T-helper 17 cell (primary cell): ENCODE measurements around the gene ABCA1. TPM values are rescaled to one million over a fixed set of nuclear protein-coding genes. Genes with fewer than 3 reads are reported as not detected.
"Not testable (repeated sequence)": the region's sequence is repeated elsewhere in the genome, so short reads cannot be mapped to it uniquely, and the experiment has no call there.

Source experiments
- ATAC-seq: fragments of 150-1000 bp; cut with Tn5 transposase; 2 replicates; pipeline ENCODE4 v1.10.0; 2021; ENCODE audit warnings: mild to moderate bottlenecking, moderate library complexity
- DNase-seq, 3 donors: peaks; one replicate each; pipeline versions ENCODE4 v3.0.0 to v3.0.0-alpha.2; 2020 to 2021
- H3K9me3 ChIP-seq: one replicate; pipeline ENCODE4 v1.7.0; 2013; ENCODE audit warnings: low read length, mild to moderate bottlenecking; ENCODE audit not compliant: control insufficient read depth, poor library complexity, severe bottlenecking
- H3K27ac Mint-ChIP-seq: one replicate; pipeline ENCODE4 v1.8.0; 2022; ENCODE audit warnings: mild to moderate bottlenecking, moderate library complexity, mixed read lengths
- H3K27me3 Mint-ChIP-seq: one replicate; pipeline ENCODE4 v1.8.0; 2022; ENCODE audit warnings: mixed read lengths
- H3K36me3 Mint-ChIP-seq: one replicate; pipeline ENCODE4 v1.8.0; 2022; ENCODE audit warnings: low read depth, mixed read lengths
- H3K4me1 Mint-ChIP-seq: one replicate; pipeline ENCODE4 v1.8.0; 2022; ENCODE audit warnings: mild to moderate bottlenecking, mixed read lengths
- H3K4me3 Mint-ChIP-seq: one replicate; pipeline ENCODE4 v1.8.0; 2022; ENCODE audit warnings: mild to moderate bottlenecking, moderate library complexity, mixed read lengths
- total RNA-seq, 4 donors: library from RNA in 2 of 4; stranded (reverse) in 2 of 4; gene quantifications; one replicate each; pipeline ENCODE4 v1.2.3 and lab custom pipeline; 2022 to 2026

The ABCA1 gene
- total RNA-seq, 2 donors from 2014 or later: 16.0 to 18.9 TPM

DNA sequence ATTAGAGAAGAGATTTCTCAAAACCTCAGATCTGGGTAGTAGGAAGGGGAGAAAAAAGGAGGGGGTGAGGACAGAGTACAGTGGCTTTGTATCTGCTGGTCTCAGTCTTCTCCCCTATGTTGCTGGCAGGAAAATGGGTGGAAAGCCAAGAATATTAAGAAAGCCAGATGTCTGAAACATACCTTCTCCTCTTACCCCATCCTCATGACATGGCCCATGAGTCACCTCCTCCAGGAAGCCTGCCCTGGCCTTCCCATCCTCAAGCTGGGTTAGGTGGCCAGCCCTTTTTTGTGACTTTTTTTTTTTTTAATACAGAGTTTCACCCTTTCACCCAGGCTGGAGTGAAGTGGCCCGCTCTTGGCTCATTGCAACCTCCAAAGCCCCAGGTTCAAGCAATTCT is 61.8 kb downstream of the ABCA1 start:
- Mint-ChIP-seq H3K4me1 (peaks cover 9% of the 10 kb centered on the region), H3K27me3 (peaks cover 8% of the 10 kb centered on the region), H3K36me3 (peaks cover 11% of the 10 kb centered on the region), H3K4me3 (no peak overlapping the region), H3K27ac (peak overlapping the region; percentile 72)
- ATAC-seq: no peak
- H3K9me3 ChIP-seq: no peaks in the 10 kb centered on the region
- DNase-seq: no peak

DNA sequence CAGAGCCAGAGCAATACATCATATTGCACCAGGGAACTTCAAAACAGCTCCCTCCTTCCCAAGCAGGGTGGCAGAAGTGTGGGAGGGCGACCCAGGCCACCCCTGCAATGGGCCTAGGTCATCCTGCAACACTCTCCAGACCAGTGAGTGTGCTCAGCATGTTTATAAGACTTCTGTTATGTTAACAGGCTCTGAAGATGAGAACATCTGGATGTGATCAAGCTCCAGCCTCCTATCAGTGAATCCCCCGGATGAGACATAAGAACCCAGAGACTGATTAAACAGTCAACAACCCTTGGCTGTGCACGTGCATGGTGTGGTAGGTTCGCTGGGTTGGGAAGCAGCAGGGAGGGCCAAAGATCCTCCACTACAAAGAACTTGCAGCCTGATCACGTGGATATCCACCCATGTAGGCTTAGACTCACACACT is 63.3 kb downstream of the ABCA1 start:
- H3K27ac Mint-ChIP-seq: no peak overlapping the region
- H3K36me3 Mint-ChIP-seq: peaks cover 11% of the 10 kb centered on the region
- H3K4me1 Mint-ChIP-seq: peaks cover 9% of the 10 kb centered on the region
- ATAC-seq (no peak), DNase-seq (no peak)
- no peak overlapping the region for H3K4me3 Mint-ChIP-seq
- peaks cover 8% of the 10 kb centered on the region for H3K27me3 Mint-ChIP-seq
- H3K9me3 ChIP-seq: no peaks in the 10 kb centered on the region

DNA sequence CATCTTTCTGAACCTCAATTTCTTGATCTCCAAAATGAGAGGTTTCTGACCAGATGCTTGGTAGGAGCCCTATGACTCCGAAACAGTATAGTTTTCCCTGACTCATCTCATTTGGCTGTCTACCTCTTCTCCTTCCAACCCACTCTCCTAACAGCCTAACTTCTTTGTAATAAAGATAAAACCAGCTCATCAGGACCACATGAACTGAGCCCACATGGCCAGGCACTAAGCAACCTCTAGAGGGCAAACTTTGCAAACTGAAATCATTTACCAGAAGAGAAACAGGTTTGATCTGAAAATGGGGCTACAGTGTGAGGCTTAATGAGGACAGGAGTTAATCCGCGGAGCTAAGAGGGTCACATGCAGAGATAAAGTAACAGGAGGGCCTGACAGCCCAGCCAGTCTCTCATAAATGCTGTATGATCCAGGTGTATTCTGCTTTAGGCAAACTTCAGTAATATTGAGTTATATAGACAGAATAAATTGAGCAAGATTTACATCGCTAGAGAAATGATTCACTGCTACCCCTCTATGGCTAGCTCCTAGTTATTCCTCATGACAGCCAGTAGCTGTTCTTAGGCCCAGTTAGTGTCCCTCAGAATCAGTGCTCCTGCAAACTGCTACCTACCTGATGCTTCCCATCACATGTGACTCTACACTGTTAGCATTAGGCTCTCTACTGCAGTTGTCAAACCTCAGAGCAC is 64.6 kb downstream of the ABCA1 start:
- ATAC-seq (peak; percentile 85), DNase-seq (peak in 1 of 3 donors; percentile 19)
- peaks cover 6% of the 10 kb centered on the region for H3K36me3 Mint-ChIP-seq
- peaks cover 9% of the 10 kb centered on the region for H3K4me1 Mint-ChIP-seq
- no peak overlapping the region for H3K4me3 Mint-ChIP-seq
- H3K27me3 Mint-ChIP-seq: peaks cover 8% of the 10 kb centered on the region
- no peak overlapping the region for H3K27ac Mint-ChIP-seq
- no peaks in the 10 kb centered on the region for H3K9me3 ChIP-seq

DNA sequence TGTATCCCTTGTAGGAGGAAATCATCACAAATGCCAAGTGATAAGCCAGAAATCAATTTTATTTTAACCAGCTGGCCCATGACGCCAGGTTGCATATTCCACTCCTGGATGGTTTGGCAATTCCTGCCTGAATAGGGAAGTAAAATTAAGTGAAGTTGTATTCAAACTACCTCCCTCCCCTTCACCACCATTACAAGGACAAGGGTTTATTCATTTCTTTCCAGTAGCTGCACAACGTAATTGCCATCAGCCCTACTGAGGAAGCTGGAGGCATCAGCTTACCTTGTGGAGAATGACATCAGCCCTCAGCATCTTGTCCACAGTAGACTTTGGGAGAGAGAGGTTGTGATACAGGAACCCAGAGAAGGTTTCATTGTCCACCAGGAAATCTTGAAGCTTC is 66.6 kb downstream of the ABCA1 start:
- Mint-ChIP-seq H3K4me3 (no peak overlapping the region), H3K27ac (no peak overlapping the region), H3K27me3 (no peaks in the 10 kb centered on the region)

DNA sequence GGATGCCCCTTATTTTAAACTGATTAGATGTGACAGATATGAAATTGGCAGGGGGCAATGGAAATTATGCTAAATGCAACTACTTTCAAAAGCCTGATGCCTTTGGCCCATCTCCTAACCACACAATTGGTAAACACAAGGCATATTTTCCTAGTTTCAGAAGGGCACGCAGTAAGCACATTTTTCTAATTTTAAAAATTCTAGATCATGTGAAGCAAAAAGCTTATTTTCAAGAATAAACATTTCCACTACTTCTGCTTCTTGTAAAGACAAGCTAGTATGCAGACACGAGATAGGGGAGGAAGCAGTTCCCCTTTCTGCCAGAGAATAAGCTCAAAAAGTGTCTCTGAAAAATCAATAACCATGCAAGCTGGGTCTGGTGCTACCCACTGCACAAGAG is 67.7 kb downstream of the ABCA1 start:
- H3K9me3 ChIP-seq: no peaks in the 10 kb centered on the region
- Mint-ChIP-seq H3K4me1 (peaks cover 8% of the 10 kb centered on the region), H3K4me3 (no peak overlapping the region), H3K27me3 (no peaks in the 10 kb centered on the region), H3K36me3 (peaks cover 4% of the 10 kb centered on the region), H3K27ac (no peak overlapping the region)
- no peak for ATAC-seq
- no peak for DNase-seq

More for the DNA sequence above, 66.6 kb downstream of the ABCA1 start:
- DNase-seq (no peak), ATAC-seq (no peak)
- Mint-ChIP-seq H3K36me3 (no peaks in the 10 kb centered on the region), H3K4me1 (peaks cover 7% of the 10 kb centered on the region)
- H3K9me3 ChIP-seq: no peaks in the 10 kb centered on the region

DNA sequence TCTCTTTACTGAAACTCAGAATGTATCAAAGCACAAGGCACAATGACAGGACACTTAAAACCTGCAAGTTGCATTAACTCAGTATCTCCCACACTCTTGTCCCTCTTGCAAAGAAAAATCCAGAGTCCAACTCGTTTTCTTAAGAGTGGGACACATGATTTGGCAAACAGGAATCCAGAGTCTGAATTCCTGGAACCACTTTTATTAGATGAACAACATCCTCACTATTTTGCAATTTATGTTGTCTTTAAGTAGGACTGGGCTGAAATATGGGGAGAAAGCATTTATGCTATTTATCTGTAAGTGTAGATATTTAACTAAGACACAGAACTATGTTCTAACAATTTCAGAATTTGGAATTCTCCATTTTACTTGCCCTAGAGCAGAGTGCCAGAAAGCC is 69.1 kb downstream of the ABCA1 start:
- Mint-ChIP-seq H3K27ac (no peak overlapping the region), H3K27me3 (no peaks in the 10 kb centered on the region), H3K36me3 (peaks cover 4% of the 10 kb centered on the region), H3K4me1 (peaks cover 8% of the 10 kb centered on the region), H3K4me3 (no peak overlapping the region)
- ATAC-seq (no peak), DNase-seq (no peak)
- H3K9me3 ChIP-seq: no peaks in the 10 kb centered on the region

DNA sequence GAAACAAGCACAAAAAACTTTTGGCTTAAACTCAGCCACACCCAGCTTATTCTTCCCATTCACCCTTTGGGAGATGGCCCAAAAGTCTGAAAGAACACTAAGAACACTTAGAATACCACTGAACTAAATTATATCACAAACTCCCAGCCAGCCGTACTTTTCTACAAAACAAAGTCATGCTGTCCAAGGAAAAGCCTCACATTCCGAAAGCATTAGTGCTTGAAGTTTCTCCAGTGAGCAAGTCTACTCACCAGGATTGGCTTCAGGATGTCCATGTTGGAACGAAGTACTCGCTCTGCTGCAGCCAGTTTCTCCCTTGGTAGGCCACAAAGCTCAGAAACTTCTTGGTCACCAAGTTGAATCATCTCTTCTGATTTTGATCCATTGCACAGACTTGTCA is 69.7 kb downstream of the ABCA1 start:
- no peak for DNase-seq
- Mint-ChIP-seq H3K4me3 (no peak overlapping the region), H3K27me3 (no peaks in the 10 kb centered on the region), H3K4me1 (peaks cover 6% of the 10 kb centered on the region), H3K36me3 (peaks cover 4% of the 10 kb centered on the region), H3K27ac (no peak overlapping the region)
- ATAC-seq: no peak
- no peaks in the 10 kb centered on the region for H3K9me3 ChIP-seq

DNA sequence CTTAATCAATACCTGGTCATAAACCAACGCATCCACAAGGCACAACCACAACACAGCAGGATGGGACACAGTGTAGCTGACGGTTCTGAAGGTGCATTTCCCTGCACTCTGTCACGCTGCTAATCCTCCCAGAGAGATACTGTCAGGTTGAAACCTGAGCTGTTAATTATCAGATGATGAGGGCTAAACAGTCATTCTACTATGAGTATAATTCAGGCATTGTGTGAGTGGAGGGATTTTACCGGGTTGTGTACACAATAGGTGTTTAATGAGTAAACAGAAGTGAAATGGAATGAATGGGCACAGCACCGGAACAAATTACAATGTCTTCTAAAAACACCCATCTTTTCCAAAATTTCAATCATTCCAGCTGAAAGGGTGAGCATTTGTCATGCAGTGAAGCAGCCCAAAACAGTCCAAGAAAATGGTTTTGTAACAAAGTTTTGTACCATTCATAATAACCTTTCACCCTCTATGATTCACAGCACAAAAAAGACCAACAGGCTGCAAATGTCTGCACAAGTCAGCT is 71.5 kb downstream of the ABCA1 start:
- ATAC-seq (no peak), DNase-seq (no peak)
- H3K27ac Mint-ChIP-seq: no peak overlapping the region
- peaks cover 3% of the 10 kb centered on the region for H3K4me1 Mint-ChIP-seq
- peaks cover 4% of the 10 kb centered on the region for H3K36me3 Mint-ChIP-seq
- H3K4me3 Mint-ChIP-seq: no peak overlapping the region
- H3K27me3 Mint-ChIP-seq: no peaks in the 10 kb centered on the region
- no peaks in the 10 kb centered on the region for H3K9me3 ChIP-seq

DNA sequence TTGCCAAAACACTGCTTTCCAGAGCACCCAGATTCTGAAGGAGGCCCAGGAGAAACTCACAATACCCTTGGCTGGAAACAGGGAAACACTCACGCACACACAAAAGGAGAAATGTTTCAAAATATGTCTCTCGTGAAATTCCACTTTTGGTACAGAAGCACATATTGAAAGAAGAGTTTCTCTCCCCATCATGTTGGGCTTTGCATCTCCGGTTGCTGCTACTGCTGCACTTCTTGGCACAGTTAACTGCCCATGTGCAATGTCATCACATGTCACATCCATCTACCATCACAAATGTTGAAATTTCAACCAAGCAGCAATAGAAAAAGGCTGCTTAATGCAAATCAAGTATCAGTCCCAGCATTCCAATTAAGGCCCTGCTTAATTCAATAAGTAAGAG is 72.1 kb downstream of the ABCA1 start:
- ATAC-seq (no peak), DNase-seq (no peak)
- Mint-ChIP-seq H3K36me3 (peaks cover 6% of the 10 kb centered on the region), H3K27me3 (no peaks in the 10 kb centered on the region), H3K27ac (no peak overlapping the region), H3K4me1 (peaks cover 7% of the 10 kb centered on the region), H3K4me3 (no peak overlapping the region)
- H3K9me3 ChIP-seq: no peaks in the 10 kb centered on the region

DNA sequence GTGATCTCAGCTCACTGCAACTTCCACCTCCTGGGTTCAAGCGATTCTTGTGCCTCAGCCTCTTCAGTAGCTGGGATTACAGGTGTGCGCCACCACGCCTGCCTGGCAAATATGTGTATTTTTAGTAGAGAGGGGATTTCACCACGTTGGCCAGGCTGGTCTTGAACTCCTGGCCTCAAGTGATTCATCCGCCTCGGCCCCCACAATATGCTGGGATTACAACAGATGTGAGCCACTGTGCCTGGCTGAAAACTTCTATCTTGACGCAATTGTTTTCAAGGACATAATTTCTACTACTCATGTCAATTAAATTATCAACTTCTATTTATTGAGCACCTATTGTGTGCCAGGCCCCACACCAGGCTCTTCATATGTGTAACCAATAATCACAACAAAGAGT is 72.7 kb downstream of the ABCA1 start:
- H3K27me3 Mint-ChIP-seq, DNase-seq, H3K27ac Mint-ChIP-seq, ATAC-seq, H3K9me3 ChIP-seq, H3K36me3 Mint-ChIP-seq, H3K4me1 Mint-ChIP-seq, H3K4me3 Mint-ChIP-seq: not testable (repeated sequence)

DNA sequence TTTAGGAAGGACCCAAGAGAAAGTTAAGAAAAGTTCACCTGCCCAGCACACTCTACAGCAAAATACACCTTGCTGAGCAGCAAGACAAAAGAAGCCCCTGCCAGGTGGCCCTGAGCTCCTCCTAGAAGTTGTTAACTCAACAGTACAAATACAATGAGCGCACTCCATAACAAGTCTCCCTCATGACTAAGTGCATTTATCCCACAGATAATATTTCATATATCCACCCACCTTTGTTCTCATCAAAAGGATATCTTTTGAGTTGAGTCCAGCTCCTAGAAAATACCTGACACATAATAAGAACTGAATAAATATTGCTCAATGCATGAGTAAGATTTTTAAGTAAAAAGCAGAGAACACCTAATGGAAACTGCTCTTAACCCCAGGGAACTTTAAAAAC is 73.3 kb downstream of the ABCA1 start:
- H3K4me1 Mint-ChIP-seq: peaks cover 7% of the 10 kb centered on the region
- H3K27me3 Mint-ChIP-seq: no peaks in the 10 kb centered on the region
- no peak overlapping the region for H3K27ac Mint-ChIP-seq
- DNase-seq: no peak
- H3K36me3 Mint-ChIP-seq: peaks cover 6% of the 10 kb centered on the region
- H3K4me3 Mint-ChIP-seq: no peak overlapping the region
- ATAC-seq: no peak
- no peaks in the 10 kb centered on the region for H3K9me3 ChIP-seq

DNA sequence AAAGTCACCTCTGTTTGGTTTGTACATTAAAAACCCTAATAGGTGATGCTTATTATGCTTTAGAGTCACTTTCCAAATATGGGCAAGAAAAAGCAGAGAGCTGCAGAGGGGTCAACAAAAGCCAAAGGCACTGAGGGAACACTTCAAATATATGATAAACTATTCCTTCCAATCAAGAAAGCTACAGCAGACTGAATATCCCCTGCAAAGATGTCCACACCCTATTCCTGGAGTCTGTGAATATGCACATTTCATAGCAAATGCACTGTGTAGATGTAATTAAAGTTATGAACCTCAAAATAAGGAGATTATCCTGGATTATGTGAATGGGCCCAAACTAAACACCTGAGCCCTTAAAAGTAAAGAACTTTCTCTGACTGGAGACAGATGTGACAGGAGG is 74.3 kb downstream of the ABCA1 start:
- peaks cover 7% of the 10 kb centered on the region for H3K4me1 Mint-ChIP-seq
- no peaks in the 10 kb centered on the region for H3K9me3 ChIP-seq
- ATAC-seq (no peak), DNase-seq (no peak)
- no peaks in the 10 kb centered on the region for H3K27me3 Mint-ChIP-seq
- H3K36me3 Mint-ChIP-seq: peaks cover 6% of the 10 kb centered on the region
- no peak overlapping the region for H3K4me3 Mint-ChIP-seq
- no peak overlapping the region for H3K27ac Mint-ChIP-seq

DNA sequence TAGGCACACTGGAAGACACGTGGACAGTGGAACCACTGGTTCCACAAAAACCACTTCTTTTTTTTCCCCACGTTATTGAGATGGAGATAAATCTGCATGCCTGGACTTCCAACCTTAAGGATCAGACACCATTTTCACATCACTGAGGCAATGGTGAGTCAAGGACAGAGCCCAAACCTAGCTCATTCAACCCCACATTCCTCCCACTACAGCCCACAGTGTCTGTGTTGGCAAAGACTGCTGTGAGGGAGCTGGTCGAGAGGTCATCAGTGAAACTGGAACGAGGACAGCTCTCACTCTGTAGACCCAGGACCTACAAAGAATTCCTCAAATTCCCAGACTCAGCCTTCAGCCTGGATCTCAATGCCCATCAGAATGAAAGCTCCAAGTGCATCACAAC is 74.8 kb downstream of the ABCA1 start:
- Mint-ChIP-seq H3K4me3 (peak overlapping the region; percentile 25), H3K27me3 (no peaks in the 10 kb centered on the region), H3K27ac (no peak overlapping the region), H3K4me1 (peaks cover 7% of the 10 kb centered on the region), H3K36me3 (peaks cover 6% of the 10 kb centered on the region)
- DNase-seq (no peak), ATAC-seq (no peak)
- H3K9me3 ChIP-seq: no peaks in the 10 kb centered on the region

DNA sequence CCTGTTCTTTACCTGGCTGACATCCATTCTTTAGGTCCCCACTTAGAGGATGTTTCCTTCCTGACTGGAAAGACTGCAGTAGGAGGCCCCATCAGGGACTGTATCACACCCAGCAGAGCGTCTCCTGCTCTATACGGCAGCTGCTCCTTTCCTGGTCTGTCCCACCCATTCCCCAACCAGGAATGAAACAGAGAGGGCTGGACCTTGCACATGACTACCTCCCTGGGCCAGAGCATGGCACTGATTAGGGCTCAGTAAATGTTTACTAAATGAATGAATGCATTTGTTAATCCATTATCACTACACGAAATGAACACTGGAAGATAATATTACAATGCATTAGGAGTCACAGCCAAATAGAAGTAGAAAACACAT is 76.4 kb downstream of the ABCA1 start:
- DNase-seq (no peak), ATAC-seq (no peak)
- no peaks in the 10 kb centered on the region for H3K27me3 Mint-ChIP-seq
- H3K4me3 Mint-ChIP-seq: no peak overlapping the region
- peaks cover 6% of the 10 kb centered on the region for H3K36me3 Mint-ChIP-seq
- H3K27ac Mint-ChIP-seq: no peak overlapping the region
- no peaks in the 10 kb centered on the region for H3K9me3 ChIP-seq
- peaks cover 7% of the 10 kb centered on the region for H3K4me1 Mint-ChIP-seq
